Germinal center (tissue), 1 donor: ENCODE results near the gene HBM.
"Not testable (repeated sequence)": the region's sequence is repeated elsewhere in the genome, so short reads cannot be mapped to it uniquely, and the experiment has no call there.

Experiments
- DNase-seq: peaks from one replicate; pipeline ENCODE4 v3.0.0; 2012; ENCODE audit warnings: mixed read lengths, low spot score

The HBM gene

GRCh38 chr16:169014-169413 is 3.2 kb downstream of the HBM start:
- DNase-seq: no peak

DNA sequence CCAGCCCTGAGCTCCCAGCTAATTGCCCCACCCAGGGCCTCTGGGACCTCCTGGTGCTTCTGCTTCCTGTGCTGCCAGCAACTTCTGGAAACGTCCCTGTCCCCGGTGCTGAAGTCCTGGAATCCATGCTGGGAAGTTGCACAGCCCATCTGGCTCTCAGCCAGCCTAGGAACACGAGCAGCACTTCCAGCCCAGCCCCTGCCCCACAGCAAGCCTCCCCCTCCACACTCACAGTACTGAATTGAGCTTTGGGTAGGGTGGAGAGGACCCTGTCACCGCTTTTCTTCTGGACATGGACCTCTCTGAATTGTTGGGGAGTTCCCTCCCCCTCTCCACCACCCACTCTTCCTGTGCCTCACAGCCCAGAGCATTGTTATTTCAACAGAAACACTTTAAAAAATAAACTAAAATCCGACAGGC is 4.3 kb downstream of the HBM start:
- not testable (repeated sequence) for DNase-seq

GRCh38 chr16:170788-171187 is 5.0 kb downstream of the HBM start:
- DNase-seq: no peak

- not testable (repeated sequence) for DNase-seq
These were observed 6.7 kb downstream of the HBM start, which contains the start of gene HBA2 for GRCh38 chr16:172374-172941. Gene HBA2 (plus strand): TSS chr16:172876. CDS start chr16:172913, 37 bp downstream.

DNA sequence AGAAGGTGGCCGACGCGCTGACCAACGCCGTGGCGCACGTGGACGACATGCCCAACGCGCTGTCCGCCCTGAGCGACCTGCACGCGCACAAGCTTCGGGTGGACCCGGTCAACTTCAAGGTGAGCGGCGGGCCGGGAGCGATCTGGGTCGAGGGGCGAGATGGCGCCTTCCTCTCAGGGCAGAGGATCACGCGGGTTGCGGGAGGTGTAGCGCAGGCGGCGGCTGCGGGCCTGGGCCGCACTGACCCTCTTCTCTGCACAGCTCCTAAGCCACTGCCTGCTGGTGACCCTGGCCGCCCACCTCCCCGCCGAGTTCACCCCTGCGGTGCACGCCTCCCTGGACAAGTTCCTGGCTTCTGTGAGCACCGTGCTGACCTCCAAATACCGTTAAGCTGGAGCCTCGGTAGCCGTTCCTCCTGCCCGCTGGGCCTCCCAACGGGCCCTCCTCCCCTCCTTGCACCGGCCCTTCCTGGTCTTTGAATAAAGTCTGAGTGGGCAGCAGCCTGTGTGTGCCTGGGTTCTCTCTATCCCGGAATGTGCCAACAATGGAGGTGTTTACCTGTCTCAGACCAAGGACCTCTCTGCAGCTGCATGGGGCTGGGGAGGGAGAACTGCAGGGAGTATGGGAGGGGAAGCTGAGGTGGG is 7.6 kb downstream of the HBM start:
- not testable (repeated sequence) for DNase-seq

GRCh38 chr16:173928-174769 is 8.4 kb downstream of the HBM start:
- not testable (repeated sequence) for DNase-seq

- no peak for DNase-seq
These were observed 9.5 kb downstream of the HBM start for GRCh38 chr16:175011-175949.

DNA sequence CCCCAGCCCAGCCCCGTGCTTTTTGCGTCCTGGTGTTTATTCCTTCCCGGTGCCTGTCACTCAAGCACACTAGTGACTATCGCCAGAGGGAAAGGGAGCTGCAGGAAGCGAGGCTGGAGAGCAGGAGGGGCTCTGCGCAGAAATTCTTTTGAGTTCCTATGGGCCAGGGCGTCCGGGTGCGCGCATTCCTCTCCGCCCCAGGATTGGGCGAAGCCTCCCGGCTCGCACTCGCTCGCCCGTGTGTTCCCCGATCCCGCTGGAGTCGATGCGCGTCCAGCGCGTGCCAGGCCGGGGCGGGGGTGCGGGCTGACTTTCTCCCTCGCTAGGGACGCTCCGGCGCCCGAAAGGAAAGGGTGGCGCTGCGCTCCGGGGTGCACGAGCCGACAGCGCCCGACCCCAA is 10.2 kb downstream of the HBM start:
- DNase-seq: not testable (repeated sequence)

DNA sequence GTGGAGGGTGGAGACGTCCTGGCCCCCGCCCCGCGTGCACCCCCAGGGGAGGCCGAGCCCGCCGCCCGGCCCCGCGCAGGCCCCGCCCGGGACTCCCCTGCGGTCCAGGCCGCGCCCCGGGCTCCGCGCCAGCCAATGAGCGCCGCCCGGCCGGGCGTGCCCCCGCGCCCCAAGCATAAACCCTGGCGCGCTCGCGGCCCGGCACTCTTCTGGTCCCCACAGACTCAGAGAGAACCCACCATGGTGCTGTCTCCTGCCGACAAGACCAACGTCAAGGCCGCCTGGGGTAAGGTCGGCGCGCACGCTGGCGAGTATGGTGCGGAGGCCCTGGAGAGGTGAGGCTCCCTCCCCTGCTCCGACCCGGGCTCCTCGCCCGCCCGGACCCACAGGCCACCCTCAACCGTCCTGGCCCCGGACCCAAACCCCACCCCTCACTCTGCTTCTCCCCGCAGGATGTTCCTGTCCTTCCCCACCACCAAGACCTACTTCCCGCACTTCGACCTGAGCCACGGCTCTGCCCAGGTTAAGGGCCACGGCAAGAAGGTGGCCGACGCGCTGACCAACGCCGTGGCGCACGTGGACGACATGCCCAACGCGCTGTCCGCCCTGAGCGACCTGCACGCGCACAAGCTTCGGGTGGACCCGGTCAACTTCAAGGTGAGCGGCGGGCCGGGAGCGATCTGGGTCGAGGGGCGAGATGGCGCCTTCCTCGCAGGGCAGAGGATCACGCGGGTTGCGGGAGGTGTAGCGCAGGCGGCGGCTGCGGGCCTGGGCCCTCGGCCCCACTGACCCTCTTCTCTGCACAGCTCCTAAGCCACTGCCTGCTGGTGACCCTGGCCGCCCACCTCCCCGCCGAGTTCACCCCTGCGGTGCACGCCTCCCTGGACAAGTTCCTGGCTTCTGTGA is 11.0 kb downstream of the HBM start, which contains the start of gene HBA1:
Gene HBA1, plus strand, starts transcription at position 204 of the 906 bp plus-strand sequence. Its CDS starts 37 bp downstream, at position 241.
- not testable (repeated sequence) for DNase-seq

GRCh38 chr16:177394-177822 is 11.6 kb downstream of the HBM start:
- no peak for DNase-seq

DNA sequence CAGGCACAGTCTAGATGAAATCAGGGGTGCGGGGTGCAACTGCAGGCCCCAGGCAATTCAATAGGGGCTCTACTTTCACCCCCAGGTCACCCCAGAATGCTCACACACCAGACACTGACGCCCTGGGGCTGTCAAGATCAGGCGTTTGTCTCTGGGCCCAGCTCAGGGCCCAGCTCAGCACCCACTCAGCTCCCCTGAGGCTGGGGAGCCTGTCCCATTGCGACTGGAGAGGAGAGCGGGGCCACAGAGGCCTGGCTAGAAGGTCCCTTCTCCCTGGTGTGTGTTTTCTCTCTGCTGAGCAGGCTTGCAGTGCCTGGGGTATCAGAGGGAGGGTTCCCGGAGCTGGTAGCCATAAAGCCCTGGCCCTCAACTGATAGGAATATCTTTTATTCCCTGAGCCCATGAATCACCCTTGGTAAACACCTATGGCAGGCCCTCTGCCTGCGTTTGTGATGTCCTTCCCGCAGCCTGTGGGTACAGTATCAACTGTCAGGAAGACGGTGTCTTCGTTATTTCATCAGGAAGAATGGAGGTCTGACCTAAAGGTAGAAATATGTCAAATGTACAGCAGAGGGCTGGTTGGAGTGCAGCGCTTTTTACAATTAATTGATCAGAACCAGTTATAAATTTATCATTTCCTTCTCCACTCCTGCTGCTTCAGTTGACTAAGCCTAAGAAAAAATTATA is 12.3 kb downstream of the HBM start:
- DNase-seq: no peak

DNA sequence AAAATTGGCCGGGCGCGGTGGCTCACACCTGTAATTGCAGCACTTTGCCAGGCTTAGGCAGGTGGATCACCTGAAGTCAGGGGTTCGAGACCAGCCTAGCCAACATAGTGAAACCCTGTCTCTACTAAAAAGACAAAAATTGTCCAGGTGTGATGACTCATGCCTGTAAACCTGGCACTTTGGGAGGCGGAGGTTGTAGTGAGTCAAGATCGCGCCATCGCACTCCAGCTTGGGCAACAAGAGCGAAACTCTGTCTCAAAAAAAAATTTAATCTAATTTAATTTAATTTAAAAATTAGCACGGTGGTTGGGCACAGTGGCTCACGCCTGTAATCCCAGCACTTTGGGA is 12.9 kb downstream of the HBM start:
- no peak for DNase-seq

- DNase-seq: no peak
These were observed 13.7 kb downstream of the HBM start for GRCh38 chr16:179211-180092.

DNA sequence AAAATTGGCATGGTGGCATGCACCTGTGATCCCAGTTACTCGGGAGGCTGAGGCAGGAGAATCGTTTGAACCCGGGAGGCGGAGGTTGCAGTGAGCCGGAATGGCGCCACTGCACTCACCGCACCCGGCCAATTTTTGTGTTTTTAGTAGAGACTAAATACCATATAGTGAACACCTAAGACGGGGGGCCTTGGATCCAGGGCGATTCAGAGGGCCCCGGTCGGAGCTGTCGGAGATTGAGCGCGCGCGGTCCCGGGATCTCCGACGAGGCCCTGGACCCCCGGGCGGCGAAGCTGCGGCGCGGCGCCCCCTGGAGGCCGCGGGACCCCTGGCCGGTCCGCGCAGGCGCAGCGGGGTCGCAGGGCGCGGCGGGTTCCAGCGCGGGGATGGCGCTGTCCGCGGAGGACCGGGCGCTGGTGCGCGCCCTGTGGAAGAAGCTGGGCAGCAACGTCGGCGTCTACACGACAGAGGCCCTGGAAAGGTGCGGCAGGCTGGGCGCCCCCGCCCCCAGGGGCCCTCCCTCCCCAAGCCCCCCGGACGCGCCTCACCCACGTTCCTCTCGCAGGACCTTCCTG is 14.4 kb downstream of the HBM start, which contains the start of gene HBQ1:
Gene HBQ1, plus strand, starts transcription at position 359 of the 575 bp plus-strand sequence. Its CDS starts 28 bp downstream, at position 387.
- DNase-seq: peak; percentile 72

- no peak for DNase-seq
These were observed 15.1 kb downstream of the HBM start for GRCh38 chr16:180681-181564.

GRCh38 chr16:181565-182021 is 15.8 kb downstream of the HBM start:
- DNase-seq: peak; percentile 92

- DNase-seq: no peak
These were observed 17.2 kb downstream of the HBM start for GRCh38 chr16:183005-183404.
